GM12892 (cell line): ENCODE data around the gene SPSB1.

Experiments used
- POLR2A ChIP-seq: IDR thresholded peaks from 2 replicates; pipeline ENCODE4 v1.6.1; 2011; ENCODE audit warnings: low read depth, low read length, control low read depth
- POLR2AphosphoS5 ChIP-seq: IDR thresholded peaks from 2 replicates; pipeline ENCODE4 v1.6.1; 2011; ENCODE audit warnings: low read depth, low read length, control low read depth

DNA sequence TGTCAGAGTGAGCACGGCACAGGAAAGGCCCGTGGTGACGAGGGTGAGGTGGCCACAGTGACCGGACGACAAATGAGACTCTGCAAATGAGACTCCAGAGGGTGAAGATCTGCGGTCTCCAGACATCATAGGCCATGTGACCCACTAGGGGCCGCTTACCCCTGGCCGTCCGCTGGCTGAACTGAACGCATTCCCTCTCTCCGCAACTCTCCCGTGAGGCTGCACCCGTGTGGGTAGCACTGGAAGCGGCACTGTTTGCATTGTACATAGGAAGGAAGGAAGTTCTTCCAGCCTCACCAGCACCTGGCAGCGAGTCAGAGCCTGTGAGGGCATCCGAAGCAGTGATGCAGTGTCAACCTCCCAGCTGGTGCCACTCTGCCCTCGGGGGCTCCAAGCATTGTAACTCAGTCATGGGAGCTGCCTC, 23.6 kb upstream of the SPSB1 start:
- TF ChIP-seq POLR2AphosphoS5 (no peak), POLR2A (no peak)
